HG03457 (cell line): ENCODE data around the gene KAZALD1.

Experiments
- ATAC-seq: cut with Tn5 transposase; IDR thresholded peaks from one replicate; pipeline ENCODE4 v1.9.1; 2021; ENCODE audit warnings: moderate number of reproducible peaks; ENCODE audit not compliant: unreplicated experiment

The KAZALD1 gene

GRCh38 chr10:101065481-101066145 is 3.8 kb downstream of the KAZALD1 start:
- ATAC-seq, result no peak

GRCh38 chr10:101066146-101066895 is 4.5 kb downstream of the KAZALD1 start:
- no peak for ATAC-seq

GRCh38 chr10:101066896-101067355 is 5.1 kb downstream of the KAZALD1 start:
- no peak for ATAC-seq

- no peak for ATAC-seq
Observed at GRCh38 chr10:101067356-101068083, 5.7 kb downstream of the KAZALD1 start.

GRCh38 chr10:101069441-101069840 is 7.7 kb downstream of the KAZALD1 start:
- no peak for ATAC-seq

GRCh38 chr10:101070098-101070497 is 8.3 kb downstream of the KAZALD1 start:
- no peak for ATAC-seq

GRCh38 chr10:101071267-101071884 is 9.6 kb downstream of the KAZALD1 start:
- ATAC-seq, result no peak

- ATAC-seq, result no peak
Observed at GRCh38 chr10:101071885-101072433, 10.2 kb downstream of the KAZALD1 start.

GRCh38 chr10:101072923-101073322 is 11.1 kb downstream of the KAZALD1 start:
- ATAC-seq, result no peak

GRCh38 chr10:101073631-101074030 is 11.8 kb downstream of the KAZALD1 start:
- ATAC-seq, result no peak

- ATAC-seq, result no peak
Observed at GRCh38 chr10:101075775-101076174, 14.0 kb downstream of the KAZALD1 start.

- ATAC-seq, result no peak
Observed at GRCh38 chr10:101076630-101077029, 14.8 kb downstream of the KAZALD1 start.

GRCh38 chr10:101079874-101080273 is 18.1 kb downstream of the KAZALD1 start:
- no peak for ATAC-seq

- no peak for ATAC-seq
Observed at GRCh38 chr10:101080933-101081931, 19.4 kb downstream of the KAZALD1 start.

GRCh38 chr10:101085846-101086245 is 24.1 kb downstream of the KAZALD1 start:
- ATAC-seq, result no peak

GRCh38 chr10:101087376-101087775 is 25.6 kb downstream of the KAZALD1 start:
- ATAC-seq, result no peak

GRCh38 chr10:101087965-101088364 is 26.2 kb downstream of the KAZALD1 start:
- ATAC-seq, result no peak

- ATAC-seq, result no peak
Observed at GRCh38 chr10:101089520-101090299, 27.9 kb downstream of the KAZALD1 start.

GRCh38 chr10:101090597-101090996 is 28.8 kb downstream of the KAZALD1 start:
- ATAC-seq, result no peak
